GM19452 (cell line): ENCODE measurements around the gene PARD3.
"Not testable (repeated sequence)": the region's sequence is repeated elsewhere in the genome, so short reads cannot be mapped to it uniquely, and the experiment has no call there.

Experiments used
- ATAC-seq: cut with Tn5 transposase; IDR thresholded peaks from one replicate; pipeline ENCODE4 v1.9.1; 2021; ENCODE audit not compliant: unreplicated experiment

Gene PARD3

GRCh38 chr10:34405611-34406462 is 409.3 kb downstream of the PARD3 start:
- no peak for ATAC-seq

- ATAC-seq = no peak
These were observed 411.6 kb downstream of the PARD3 start for GRCh38 chr10:34403512-34403911.

- no peak for ATAC-seq
These were observed 415.0 kb downstream of the PARD3 start for GRCh38 chr10:34400075-34400474.

GRCh38 chr10:34399013-34399412 is 416.1 kb downstream of the PARD3 start:
- no peak for ATAC-seq

- ATAC-seq = no peak
These were observed 417.8 kb downstream of the PARD3 start for GRCh38 chr10:34397324-34397723.

GRCh38 chr10:34396663-34397062 is 418.4 kb downstream of the PARD3 start:
- ATAC-seq = no peak

- no peak for ATAC-seq
These were observed 422.4 kb downstream of the PARD3 start for GRCh38 chr10:34392641-34393170.

- not testable (repeated sequence) for ATAC-seq
These were observed 423.9 kb downstream of the PARD3 start for GRCh38 chr10:34391168-34391567.

- ATAC-seq = no peak
These were observed 425.3 kb downstream of the PARD3 start for GRCh38 chr10:34389801-34390200.

- ATAC-seq = no peak
These were observed 428.2 kb downstream of the PARD3 start for GRCh38 chr10:34386921-34387320.

GRCh38 chr10:34384372-34384771 is 430.7 kb downstream of the PARD3 start:
- ATAC-seq = no peak

GRCh38 chr10:34382626-34383025 is 432.5 kb downstream of the PARD3 start:
- no peak for ATAC-seq

- no peak for ATAC-seq
These were observed 434.2 kb downstream of the PARD3 start for GRCh38 chr10:34380856-34381255.

- ATAC-seq = no peak
These were observed 436.8 kb downstream of the PARD3 start for GRCh38 chr10:34378297-34378696.

- ATAC-seq = no peak
These were observed 437.3 kb downstream of the PARD3 start for GRCh38 chr10:34377833-34378232.

GRCh38 chr10:34374356-34375045 is 440.6 kb downstream of the PARD3 start:
- ATAC-seq = no peak

GRCh38 chr10:34373211-34373610 is 441.9 kb downstream of the PARD3 start:
- no peak for ATAC-seq

- ATAC-seq = no peak
These were observed 442.6 kb downstream of the PARD3 start for GRCh38 chr10:34372509-34372908.

GRCh38 chr10:34370126-34370525 is 445.0 kb downstream of the PARD3 start:
- ATAC-seq = no peak

GRCh38 chr10:34369120-34369519 is 446.0 kb downstream of the PARD3 start:
- no peak for ATAC-seq

GRCh38 chr10:34364253-34365037 is 450.7 kb downstream of the PARD3 start:
- no peak for ATAC-seq
